Measurements from ENCODE around the gene RTN3.
"Not testable (repeated sequence)": the region's sequence is repeated elsewhere in the genome, so short reads cannot be mapped to it uniquely, and the experiment has no call there.

The RTN3 gene

DNA sequence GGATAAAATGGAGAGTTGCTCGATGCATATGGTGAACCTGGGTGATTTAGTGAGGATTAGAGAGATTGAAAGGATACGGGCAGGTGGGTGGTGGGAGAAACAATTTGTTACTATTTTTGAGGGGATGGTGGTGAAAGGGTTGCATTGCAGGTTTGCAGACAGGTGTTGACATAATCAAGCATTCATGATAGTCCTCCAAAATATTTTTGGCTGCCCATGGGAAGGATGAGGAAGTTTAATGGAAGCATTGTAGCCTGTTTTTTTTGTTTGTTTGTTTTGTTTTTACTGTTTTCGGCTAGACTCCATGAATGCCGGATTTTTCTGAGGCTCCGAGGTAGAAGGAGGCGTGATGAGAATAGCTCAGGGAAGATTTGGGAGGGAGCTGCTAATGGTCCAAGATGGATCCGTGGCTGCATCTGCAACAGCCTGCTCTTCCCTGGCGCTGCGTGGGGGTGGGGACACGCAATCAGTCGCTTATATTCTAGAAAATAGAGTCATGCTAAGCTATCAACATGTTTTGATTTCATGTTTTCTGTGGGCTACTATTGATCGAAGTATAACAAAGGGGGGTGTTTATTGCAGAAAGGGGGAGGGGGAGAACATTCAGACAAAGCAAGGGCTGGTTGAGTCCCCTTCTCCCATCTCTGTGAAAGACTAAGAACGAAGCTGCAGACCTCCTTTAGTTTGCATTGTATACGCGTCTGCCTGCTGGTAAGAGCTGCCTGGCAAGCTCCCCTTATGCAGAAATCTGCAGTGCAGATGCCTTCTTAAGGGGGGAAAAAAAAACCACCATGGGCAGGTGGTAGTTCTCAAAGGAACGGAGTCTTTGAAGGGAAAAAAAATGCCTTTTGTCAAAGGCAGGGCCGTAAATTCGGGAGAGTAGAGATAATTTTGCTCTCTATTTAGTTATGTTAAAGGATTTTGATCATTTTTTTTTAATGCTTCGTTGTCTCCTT is 1.0 kb downstream of the RTN3 start:
- peak; percentile 41 for DNase-seq

DNA sequence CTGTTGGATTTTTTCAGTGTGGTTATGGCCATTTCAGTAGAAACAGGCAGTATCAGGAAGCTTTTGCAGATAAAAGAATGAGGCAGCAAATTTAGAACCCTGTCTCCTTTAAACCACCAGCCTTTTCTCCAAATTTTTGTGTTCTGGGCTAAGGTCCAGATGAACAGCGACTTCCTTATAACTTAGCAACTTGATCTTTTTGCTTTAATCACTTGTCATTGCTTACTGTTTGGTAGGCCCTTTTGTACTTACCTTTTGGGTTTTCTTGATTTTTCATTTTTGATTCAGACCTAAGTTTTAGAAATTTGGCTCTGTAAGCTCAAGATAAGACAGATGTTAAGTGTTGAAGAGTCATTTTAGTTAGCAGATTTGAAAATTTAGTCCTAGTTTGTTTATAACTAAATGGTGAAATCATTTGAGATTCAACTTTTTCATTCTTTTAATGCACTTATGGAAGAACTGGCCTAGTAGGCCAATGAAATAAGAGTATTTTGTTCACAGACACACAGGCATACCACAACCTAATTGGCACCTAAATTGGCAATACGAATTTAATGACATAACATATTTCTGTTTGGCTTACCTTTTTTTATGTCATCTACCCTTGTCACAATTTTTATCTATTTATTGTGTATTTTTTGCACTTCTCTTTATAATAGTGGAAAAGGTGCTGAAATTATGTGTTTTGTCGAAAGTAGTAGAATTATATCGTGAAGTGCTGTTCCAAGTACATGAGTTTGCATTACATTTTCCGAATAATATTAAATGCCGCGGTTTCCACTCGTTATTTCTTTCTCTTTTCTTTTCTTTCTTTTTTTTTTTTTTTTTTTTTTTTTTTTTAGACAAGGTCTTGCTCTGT is 2.1 kb downstream of the RTN3 start:
- no peak for DNase-seq

DNA sequence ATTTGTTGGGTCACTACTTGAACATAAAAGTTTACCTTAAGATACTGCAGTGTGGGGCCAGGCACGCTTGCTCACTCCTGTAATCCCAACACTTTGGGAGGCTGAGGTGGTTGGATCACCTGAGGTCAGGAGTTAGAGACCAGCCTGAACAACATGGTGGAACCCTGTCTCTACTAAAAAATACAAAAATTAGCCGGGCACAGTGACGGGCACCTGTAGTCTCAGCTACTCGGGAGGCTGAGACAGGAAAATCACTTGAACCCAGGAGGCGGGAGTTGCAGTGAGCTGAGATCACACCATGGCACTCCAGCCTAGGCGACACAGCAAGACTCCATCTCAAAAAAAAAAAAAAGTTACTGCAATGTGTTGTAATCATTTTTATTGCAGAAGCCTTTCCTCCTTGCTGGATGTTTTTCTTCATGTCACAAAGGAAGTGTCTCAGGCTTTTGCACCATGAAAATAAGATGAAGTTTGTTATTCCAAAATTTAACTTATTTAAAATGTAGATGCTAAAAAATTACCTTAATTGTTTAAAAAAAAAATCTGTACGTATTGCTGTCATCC is 3.9 kb downstream of the RTN3 start:
- DNase-seq, result not testable (repeated sequence)

DNA sequence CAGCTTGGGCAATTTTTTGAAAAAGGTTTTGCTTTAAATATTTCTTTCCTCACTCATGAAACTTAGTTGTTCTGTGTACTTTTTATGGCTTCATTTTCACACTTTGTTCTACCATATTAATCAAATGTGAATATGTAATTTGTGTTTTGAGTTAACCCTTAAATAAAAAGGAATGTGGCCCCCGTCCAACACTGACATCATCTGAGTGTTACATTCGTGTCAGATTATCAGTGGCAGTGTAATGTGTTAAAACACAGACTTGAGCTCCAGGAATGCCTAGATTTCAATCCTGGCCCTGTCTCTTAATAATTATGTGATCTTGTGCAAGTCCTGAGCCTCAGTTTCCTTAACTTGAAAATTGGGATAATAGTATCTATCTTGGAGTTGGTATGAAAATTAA is 5.6 kb downstream of the RTN3 start:
- DNase-seq, result no peak

DNA sequence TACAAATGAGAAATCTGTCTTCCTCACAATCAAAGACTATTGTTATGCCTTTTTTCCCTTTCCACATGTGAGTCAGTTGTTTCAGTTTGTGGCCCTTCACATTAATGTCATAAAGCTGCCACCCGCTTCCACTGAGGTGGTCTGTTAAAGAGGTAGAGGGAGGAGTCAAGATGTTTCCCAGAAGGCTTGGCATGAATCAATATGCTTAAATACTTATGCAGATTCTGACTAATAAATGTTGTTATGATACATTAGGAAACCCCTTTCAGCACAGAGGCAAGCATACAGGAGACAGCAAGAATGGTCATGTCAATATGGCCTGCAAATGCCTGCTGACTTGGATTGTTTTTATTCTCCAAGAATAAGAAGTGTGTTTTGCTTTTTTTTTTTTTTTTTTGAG is 6.5 kb downstream of the RTN3 start:
- DNase-seq, result peak; percentile 37

DNA sequence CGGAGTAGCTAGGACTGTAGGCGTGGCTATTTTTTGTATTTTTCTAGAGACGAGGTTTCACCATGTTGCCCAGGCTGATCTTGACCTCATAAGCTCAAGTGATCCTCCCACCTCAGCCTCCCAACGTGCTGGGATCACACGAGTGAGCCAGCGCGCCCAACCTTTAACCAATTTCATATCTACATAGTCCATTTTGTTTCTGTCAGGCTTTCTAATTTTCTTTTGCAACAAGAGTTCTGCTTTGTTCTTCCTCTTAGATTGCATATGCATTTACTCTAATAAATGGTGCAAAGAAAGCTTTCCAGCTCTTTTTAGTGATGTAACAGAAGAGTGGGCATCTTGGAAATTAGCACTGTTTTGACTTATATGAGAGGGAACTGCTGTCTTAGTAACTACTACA is 13.3 kb downstream of the RTN3 start:
- no peak for DNase-seq

DNA sequence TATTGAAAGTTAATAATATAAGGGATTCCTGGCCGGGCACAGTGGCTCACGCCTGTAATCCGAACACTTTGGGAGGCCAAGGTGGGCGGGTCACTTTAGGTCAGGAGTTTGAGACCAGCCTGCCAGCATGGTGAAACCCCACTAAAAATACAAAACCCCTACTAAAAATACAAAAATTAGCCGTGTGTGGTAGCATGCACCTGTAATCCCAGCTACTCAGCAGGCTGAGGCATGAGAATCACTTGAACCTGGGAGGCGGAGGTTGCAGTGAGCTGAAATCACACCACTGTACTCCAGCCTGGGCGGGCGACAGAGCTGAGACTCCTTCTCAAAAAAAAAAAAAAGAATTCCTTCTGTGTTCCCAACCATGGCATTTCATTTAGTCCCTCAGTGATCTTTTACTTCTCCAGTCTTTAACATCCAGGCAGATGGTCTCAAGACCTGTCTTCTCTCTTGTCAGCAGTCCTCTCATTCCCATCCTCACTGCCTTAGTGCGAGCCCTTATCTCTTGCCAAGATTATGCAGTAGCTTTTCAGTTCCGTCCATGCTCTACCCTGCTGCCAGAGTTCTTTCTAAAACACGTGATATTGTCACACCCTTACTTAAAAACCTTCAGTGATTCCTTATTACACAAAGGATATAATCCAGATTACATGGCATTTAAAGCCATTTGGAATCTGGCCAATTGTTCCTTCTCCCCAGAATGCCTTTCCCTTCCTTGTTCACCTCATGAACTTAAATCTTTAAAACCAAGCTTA is 17.9 kb downstream of the RTN3 start:
- no peak for DNase-seq

DNA sequence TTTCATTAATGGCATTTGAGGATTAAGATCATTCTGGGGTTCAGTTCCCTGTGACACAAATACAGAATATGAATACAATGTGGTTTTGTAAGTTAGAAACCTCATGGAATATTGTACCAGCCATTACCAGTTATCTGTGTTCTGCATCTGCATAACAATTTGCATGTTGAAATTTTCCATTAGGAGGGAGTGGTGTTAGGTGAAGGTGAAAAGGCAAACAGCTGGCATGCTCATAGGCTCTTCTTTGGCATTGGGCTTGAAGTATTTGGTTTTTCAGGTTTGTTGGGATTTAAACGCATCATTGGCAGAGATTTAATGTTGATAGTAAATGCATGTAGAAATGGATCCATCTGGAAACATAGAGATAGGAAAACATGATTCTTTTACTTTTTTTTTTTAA is 18.6 kb downstream of the RTN3 start:
- no peak for DNase-seq

DNA sequence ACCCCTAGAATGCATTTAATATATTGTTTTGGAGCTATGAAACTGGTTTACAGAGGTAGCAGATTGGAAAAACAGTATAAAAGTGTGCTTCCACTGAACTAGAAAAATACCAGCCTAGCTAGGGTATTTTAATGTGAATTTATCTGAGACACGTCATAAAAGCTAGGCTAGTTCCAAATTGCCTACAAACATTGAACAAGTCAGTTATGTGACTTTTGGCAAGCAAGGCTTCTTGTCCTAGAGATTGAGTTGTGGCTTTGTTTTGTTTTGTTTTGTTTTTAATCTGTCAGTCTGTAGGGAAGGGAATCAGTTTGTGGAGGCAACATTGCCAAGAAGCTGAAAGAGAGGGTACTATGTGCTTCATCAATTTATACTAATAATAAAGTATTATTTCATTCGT is 24.2 kb downstream of the RTN3 start:
- DNase-seq, result no peak

DNA sequence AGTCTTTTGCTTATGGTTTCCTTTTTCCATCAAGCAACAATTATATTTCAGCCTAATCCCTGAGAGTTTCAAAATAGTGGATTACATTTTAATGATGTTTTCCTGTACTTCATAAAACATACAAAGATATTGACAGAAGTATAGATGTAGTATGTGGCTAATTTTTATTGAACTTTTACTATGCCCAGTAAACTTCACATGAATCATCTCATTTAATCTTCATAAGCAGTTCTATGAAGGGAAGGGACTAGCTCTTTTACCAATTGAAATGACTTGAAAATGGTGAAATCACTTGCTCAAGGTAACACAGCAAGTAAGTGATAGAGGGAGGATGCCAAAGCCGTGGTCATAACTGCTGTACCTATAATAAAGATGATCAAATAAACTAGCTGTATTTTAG is 27.5 kb downstream of the RTN3 start:
- no peak for DNase-seq

DNA sequence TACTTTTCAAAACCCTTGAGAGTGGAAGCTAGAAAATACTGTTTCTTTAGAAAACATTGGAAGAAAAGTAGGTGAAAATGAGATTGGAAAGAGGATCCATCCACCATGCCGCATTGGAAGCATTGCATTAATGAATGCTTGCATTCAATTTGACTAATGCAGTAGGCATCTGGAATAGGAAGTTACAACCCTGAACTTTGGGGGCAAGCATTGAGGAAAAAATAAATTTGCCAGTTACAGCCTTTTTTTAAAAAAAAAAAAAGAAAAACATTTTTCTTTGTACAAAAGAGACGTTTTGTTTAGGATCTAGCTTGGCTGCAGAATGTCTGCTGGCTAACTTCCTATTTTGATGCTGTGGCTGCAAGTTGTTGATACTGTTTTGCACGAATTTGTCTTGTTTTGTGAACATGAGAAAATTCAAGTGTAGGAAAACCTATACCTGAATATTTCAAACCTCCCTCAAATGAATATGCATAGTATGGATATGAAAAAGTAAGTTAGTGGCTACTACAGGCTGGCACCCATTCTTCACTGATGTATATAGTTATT is 28.1 kb downstream of the RTN3 start:
- DNase-seq, result no peak

DNA sequence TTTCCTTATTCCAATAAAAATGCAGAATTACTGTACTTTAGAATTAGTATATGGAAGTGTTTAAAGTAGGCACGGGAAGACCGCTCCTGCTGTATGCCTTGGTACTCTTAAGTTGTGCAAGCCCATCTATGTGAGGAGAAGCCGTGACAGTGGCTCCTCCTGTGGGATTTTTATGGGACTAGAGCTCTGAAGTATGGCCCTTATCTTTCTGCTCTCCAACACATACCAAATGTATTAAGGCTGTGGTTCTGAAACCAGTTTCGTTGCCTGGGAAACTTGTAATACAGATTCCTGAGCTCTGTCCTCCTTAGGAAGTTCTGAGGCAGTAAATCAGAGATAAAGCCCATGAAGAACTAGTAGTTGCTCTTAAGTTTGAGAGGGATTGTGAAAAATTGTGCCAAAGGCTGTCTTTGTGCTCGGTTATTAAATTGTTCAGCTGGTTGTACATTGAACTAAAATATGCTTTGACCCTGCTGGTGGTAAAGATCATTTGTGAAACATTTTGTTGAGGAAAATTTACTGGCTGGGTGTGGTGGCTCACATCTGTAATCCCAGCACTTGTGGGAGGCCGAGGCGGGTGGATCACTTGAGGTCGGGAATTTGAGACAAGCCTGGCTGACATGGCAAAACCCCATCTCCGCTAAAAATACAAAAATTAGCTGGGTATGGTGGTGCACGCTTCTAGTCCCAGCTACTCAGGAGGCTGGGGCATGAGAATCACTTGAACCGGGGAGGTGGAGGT is 29.3 kb downstream of the RTN3 start:
- DNase-seq, result no peak

DNA sequence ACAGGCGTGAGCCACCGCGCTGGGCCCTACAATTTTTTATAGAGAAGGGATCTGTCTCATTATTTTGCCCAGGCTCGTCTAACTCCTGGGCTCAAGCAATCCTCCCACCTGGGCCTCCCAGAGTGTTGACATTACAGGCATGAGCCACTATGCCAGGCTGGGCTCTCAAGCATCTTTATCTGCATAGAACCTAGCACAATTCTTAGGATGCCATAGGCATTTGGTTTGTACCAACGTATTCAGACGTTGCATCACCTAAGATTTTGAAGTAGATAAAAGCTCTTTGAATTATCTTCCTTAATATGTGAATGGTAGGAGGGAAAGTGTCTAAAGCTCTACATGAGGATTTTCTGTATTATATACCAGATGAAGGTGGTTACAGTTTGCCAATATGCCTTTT is 30.5 kb downstream of the RTN3 start:
- DNase-seq, result no peak

DNA sequence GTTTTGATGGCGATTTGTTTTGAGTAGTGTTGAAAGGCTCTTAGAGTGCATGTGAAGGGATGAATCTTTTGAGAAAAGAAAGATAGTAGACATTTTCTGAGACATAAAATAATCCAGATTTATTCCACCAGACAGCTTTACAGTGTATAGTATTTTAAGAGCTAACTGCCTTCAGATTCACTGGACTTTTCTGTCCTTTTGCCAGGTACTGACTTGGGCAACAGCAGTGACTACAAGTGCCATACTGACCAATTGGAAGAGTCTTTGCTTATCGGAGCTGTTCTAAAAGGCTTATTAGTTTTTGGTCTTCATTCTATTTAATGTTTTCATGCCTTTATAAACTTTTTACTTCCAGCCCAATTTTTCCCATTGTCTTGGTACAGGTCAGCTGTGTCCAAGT is 32.5 kb downstream of the RTN3 start:
- DNase-seq, result no peak

DNA sequence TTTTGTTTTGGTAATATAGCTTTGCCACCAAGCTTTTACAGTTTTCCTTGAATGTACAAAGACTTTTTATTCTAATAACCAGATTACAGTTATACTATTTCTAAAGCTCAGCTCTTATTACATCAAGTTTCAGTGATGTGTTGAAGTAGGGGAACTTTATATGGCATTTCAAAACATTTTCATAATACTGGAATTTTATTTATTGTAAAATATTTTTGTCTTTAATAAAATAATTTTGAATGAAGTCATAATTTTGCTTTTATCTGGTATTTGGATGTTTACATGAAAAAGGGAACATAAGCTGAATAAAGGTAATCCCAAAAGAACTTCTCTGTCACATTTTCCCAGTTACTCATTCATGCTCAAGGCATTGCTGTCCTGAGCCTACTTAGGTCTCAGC is 34.7 kb downstream of the RTN3 start:
- no peak for DNase-seq

DNA sequence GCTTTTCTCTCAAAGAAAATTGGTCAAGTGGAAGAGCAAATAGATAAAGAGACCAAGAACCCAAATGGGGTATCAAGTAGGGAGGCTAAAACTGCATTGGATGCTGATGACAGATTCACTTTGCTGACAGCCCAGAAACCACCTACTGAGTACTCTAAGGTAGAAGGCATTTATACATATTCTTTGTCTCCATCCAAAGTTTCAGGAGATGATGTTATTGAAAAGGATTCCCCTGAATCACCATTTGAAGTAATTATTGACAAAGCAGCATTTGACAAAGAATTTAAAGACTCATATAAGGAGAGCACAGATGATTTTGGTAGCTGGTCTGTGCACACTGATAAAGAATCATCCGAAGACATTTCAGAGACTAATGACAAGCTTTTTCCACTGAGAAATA is 37.7 kb downstream of the RTN3 start:
- no peak for DNase-seq

DNA sequence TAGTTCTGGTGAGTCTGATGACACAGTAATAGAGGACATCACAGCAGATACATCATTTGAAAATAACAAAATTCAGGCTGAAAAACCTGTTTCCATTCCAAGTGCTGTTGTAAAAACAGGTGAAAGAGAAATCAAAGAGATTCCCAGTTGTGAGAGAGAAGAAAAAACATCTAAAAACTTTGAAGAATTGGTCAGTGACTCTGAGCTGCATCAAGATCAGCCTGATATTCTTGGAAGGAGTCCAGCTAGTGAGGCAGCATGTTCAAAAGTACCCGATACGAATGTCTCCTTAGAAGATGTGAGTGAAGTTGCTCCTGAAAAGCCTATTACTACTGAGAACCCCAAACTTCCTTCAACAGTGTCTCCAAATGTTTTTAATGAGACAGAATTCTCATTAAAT is 38.7 kb downstream of the RTN3 start:
- no peak for DNase-seq

DNA sequence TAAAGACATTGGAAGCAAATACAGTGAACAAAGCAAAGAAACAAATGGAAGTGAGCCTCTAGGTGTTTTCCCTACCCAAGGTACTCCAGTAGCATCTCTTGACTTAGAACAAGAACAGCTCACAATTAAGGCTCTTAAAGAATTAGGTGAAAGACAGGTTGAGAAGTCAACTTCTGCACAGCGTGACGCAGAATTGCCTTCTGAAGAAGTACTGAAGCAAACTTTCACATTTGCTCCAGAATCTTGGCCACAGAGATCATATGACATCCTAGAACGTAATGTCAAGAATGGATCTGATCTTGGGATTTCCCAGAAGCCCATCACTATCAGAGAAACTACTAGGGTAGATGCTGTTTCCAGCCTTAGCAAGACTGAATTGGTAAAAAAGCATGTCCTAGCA is 39.3 kb downstream of the RTN3 start:
- DNase-seq, result no peak

DNA sequence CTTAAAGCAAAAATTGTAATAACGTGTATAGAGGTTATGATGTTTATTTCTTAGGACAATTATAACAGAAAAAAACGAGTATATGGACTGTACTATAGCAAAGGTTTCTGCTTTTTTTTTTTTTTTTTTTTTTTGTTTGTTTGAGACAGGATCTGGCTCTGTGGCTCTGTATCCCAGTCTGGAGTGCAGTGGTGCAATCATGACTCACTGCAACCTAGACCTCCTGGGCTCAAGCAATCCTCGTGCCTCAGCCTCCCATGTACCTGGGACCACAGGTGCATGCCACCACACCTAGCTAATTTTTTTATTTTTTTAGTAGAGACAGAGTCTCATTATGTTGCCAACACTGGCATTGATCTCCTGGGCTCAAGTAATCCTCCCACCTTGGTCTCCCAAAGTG is 48.0 kb downstream of the RTN3 start:
- DNase-seq, result no peak

DNA sequence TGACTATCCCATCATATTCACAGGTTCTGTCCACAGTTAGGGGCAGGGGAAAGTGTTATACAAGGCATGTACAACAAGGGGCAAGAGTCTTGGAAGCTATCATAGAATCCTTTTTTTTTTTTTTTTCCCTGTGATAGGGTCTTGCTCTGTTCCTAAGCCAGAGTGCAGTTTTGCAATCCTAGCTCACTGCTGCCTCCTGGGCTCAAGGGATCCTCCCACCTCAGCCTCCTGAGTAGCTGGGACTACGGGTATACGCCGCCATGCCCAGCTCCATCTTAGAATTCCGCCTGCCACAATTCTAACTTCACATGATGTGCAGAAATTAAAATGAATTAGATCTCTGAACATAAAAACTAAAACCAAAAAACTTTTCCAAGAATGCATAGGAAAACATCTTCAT is 55.6 kb downstream of the RTN3 start:
- no peak for DNase-seq

DNA sequence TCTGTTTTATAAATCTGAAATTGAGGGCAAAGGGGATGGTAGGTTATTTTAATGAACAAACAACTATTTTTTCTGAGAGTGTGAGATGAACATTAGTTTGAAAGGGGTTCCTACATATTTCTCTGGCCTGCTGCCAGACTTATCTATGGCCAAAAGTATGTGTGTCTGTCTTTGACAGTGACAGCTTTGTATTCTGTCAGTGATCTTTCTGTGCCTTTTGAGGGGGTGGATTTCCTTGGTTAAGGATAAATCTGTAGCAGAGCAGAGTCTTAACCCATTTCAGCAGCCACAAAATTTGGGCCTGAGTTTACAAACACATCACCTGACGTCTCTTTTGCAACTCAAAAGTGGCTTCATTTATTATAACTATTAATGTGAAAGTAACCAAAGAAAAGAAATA is 56.4 kb downstream of the RTN3 start:
- no peak for DNase-seq
